ENCODE results near the gene MTMR4.

MTMR4 gene

DNA sequence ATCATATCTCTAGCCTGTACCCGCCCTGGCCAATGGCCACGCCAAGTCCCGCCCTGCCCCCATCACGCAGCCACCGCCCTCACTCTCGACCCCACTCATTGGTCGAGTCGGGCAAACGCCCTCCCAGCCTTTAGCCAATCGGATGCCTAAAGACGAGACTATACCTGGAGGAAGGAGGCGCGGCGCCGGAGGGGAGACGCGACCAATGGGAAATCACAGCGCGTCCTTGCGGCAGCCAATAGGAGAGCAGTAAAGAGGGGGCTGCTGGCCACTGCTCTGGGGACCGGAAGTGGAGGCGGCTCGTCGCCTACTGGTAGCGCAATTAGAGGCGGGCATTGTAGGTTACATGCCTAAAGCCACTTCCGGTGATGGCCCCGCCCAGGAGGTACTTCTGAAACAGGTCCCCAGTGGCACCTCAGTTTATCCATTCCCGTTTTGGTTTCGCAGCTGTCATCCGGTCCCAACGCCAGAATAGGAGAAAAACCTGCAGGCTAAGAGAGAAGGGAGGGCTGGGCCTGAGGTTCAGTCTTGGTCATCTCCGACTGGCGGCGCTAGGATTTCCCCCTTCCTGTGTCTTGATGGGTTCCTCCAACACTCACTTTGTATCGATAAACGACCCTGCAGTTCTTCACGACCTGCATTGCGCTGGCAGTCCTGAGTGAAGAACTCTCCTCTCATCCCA, 3.6 kb upstream of the MTMR4 start:
- Histone ChIP-seq H4K20me1 (peaks cover 0 to 10% (median 7%) of the 10 kb centered on the region in 11 experiments; a peak in 9 of 22 replicates), H3K4me2 (peak overlapping the region; percentile 83 to 99 (median 92)), H3K36me3 (no peaks in the 10 kb centered on the region), H3K4me3 (peak overlapping the region; percentile 67 to 80 (median 74)), H3K27ac (peak overlapping the region; percentile 79 to 97 (median 91); a peak in 21 of 22 replicates), H3K9ac (peak overlapping the region; percentile 85 to 95 (median 88)), H3K9me3 (replicated peaks in 1 of 11) (no peaks in the 10 kb centered on the region), H3K27me3 (no peaks in the 10 kb centered on the region), H3K4me1 (peaks cover 46 to 59% (median 54%) of the 10 kb centered on the region in 10 experiments)
- peak in 3 of 11 experiments; percentile 12 to 76 (median 21); a peak in 2 of 22 replicates for TF ChIP-seq Cebpa-rat (IDR thresholded peaks at IDR 0.05)

GRCh38 chr17:58517378-58517927, 3.0 kb upstream of the MTMR4 start:
- no peak for TF ChIP-seq Cebpa-rat (IDR thresholded peaks at IDR 0.05)
- peaks cover 52 to 65% (median 60%) of the 10 kb centered on the region in 10 experiments for H3K4me1 ChIP-seq
- peak overlapping the region; percentile 65 to 95 (median 85) for H3K9ac ChIP-seq
- peaks cover 2 to 5% (median 4%) of the 10 kb centered on the region in 11 experiments for H3K36me3 ChIP-seq
- H3K27me3 ChIP-seq, result no peaks in the 10 kb centered on the region
- H3K4me3 ChIP-seq, result peak overlapping the region; percentile 58 to 80 (median 70)
- peak overlapping the region; percentile 73 to 97 (median 86) for H3K27ac ChIP-seq
- no peaks in the 10 kb centered on the region for H3K9me3 ChIP-seq (replicated peaks in 1 of 11)
- H4K20me1 ChIP-seq, result peaks cover 0 to 17% (median 12%) of the 10 kb centered on the region in 11 experiments; a peak in 12 of 22 replicates
- peak overlapping the region; percentile 75 to 99 (median 96) for H3K4me2 ChIP-seq

- TF ChIP-seq Cebpa-rat (IDR thresholded peaks at IDR 0.05), result no peak
- H3K4me2 ChIP-seq, result peak overlapping the region; percentile 75 to 99 (median 96)
- peak overlapping the region; percentile 73 to 97 (median 86) for H3K27ac ChIP-seq
- peak overlapping the region; percentile 58 to 80 (median 70) for H3K4me3 ChIP-seq
- no peaks in the 10 kb centered on the region for H3K27me3 ChIP-seq
- H4K20me1 ChIP-seq, result peaks cover 0 to 19% (median 14%) of the 10 kb centered on the region in 11 experiments; a peak in 12 of 22 replicates
- peak overlapping the region; percentile 65 to 95 (median 85) for H3K9ac ChIP-seq
- H3K4me1 ChIP-seq, result peaks cover 52 to 68% (median 65%) of the 10 kb centered on the region in 10 experiments
- H3K9me3 ChIP-seq (replicated peaks in 1 of 11), result no peaks in the 10 kb centered on the region
- peaks cover 8 to 11% (median 11%) of the 10 kb centered on the region in 11 experiments for H3K36me3 ChIP-seq
Observed at GRCh38 chr17:58516644-58517377, 2.4 kb upstream of the MTMR4 start.

DNA sequence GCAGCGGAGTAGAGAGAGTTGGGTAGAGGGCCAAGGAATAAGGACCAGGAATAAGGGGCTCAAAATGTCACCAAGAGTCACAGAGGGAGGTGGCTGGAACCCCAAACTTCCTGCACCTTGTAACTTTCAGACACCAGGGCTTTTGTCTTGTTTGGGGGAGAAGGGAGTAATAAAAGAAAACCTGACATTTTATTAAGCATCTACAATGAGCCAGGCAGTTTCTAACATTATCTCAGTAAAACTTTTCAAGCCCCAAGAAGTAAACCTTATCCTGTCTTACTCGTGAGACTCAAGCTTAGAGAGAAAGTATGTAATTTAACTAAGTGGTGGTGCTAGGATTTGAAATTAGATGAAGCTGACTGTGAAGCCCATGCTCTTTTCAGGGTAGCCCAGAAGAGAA, 848 bp upstream of the MTMR4 start:
- H3K36me3 ChIP-seq, result peaks cover 23 to 27% (median 26%) of the 10 kb centered on the region in 11 experiments
- H3K4me1 ChIP-seq, result peaks cover 47 to 74% (median 60%) of the 10 kb centered on the region in 10 experiments
- H3K27me3 ChIP-seq, result no peaks in the 10 kb centered on the region
- peak overlapping the region in 9 of 11 experiments; percentile 77 to 95 (median 91); a peak in 13 of 22 replicates for H3K9ac ChIP-seq
- peaks cover 0 to 20% (median 14%) of the 10 kb centered on the region in 11 experiments; a peak in 12 of 22 replicates for H4K20me1 ChIP-seq
- no peaks in the 10 kb centered on the region for H3K9me3 ChIP-seq (replicated peaks in 1 of 11)
- H3K27ac ChIP-seq, result peak overlapping the region in 7 of 11 experiments; percentile 84 to 97 (median 91); a peak in 10 of 22 replicates
- H3K4me2 ChIP-seq, result peak overlapping the region; percentile 91 to 99 (median 96)
- peak overlapping the region in 2 of 10 experiments; percentile 74 to 95; a peak in 2 of 20 replicates for H3K4me3 ChIP-seq
- TF ChIP-seq Cebpa-rat (IDR thresholded peaks at IDR 0.05), result no peak

- Histone ChIP-seq H4K20me1 (peaks cover 0 to 20% (median 14%) of the 10 kb centered on the region in 11 experiments; a peak in 12 of 22 replicates), H3K36me3 (peaks cover 28 to 32% (median 31%) of the 10 kb centered on the region in 11 experiments), H3K4me1 (peaks cover 42 to 74% (median 55%) of the 10 kb centered on the region in 10 experiments), H3K9ac (peak overlapping the region; percentile 79 to 95 (median 91); a peak in 21 of 22 replicates), H3K4me2 (peak overlapping the region; percentile 91 to 99 (median 96)), H3K4me3 (peak overlapping the region; percentile 74 to 97 (median 92)), H3K27ac (peak overlapping the region in 9 of 11 experiments; percentile 73 to 94 (median 90); a peak in 17 of 22 replicates), H3K27me3 (no peaks in the 10 kb centered on the region), H3K9me3 (replicated peaks in 1 of 11) (no peaks in the 10 kb centered on the region)
- TF ChIP-seq Cebpa-rat (IDR thresholded peaks at IDR 0.05), result no peak
Observed at GRCh38 chr17:58514770-58515157, 326 bp upstream of the MTMR4 start.

- peaks cover 40 to 72% (median 56%) of the 10 kb centered on the region in 10 experiments for H3K4me1 ChIP-seq
- H3K27ac ChIP-seq, result peak overlapping the region in 9 of 11 experiments; percentile 73 to 94 (median 90); a peak in 19 of 22 replicates
- TF ChIP-seq Cebpa-rat (IDR thresholded peaks at IDR 0.05), result no peak
Observed at GRCh38 chr17:58513267-58513964, 1.0 kb downstream of the MTMR4 start.

DNA sequence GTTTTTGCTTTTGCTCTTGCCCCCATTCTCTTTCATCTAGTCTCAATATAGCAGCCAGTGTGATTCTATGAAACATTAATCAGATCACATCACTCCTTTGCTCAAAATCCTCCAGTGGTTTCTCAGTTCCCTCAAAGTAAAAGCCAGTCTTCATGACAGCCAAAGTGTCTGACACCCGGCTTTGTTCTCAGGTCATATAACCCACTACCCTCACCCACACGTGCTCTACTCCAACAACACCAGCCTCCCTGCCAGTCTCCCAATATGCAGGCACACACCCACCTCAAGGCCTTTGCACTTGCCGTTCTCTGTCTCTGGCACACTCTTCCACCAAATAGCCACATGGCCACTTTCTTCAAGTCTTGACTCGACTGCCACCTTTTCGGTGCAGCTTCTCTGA, 4.4 kb downstream of the MTMR4 start:
- H3K27ac ChIP-seq, result no peak overlapping the region; a peak in 1 of 22 replicates
- H3K27me3 ChIP-seq, result no peaks in the 10 kb centered on the region
- no peak for TF ChIP-seq Cebpa-rat (IDR thresholded peaks at IDR 0.05)
- H3K4me1 ChIP-seq, result peaks cover 34 to 74% (median 56%) of the 10 kb centered on the region in 10 experiments
- no peak overlapping the region for H3K4me3 ChIP-seq
- no peak overlapping the region for H3K4me2 ChIP-seq
- H3K9ac ChIP-seq, result no peak overlapping the region
- peaks cover 74 to 79% (median 77%) of the 10 kb centered on the region in 11 experiments for H3K36me3 ChIP-seq
- no peaks in the 10 kb centered on the region for H3K9me3 ChIP-seq (replicated peaks in 1 of 11)
- H4K20me1 ChIP-seq, result peaks cover 0 to 35% (median 14%) of the 10 kb centered on the region in 11 experiments; a peak in 15 of 22 replicates

More at GRCh38 chr17:58513267-58513964, 1.0 kb downstream of the MTMR4 start:
- peaks cover 0 to 28% (median 14%) of the 10 kb centered on the region in 11 experiments; a peak in 13 of 22 replicates for H4K20me1 ChIP-seq
- H3K9me3 ChIP-seq (replicated peaks in 1 of 11), result no peaks in the 10 kb centered on the region
- peak overlapping the region; percentile 91 to 99 (median 96) for H3K4me2 ChIP-seq
- peak overlapping the region; percentile 79 to 95 (median 91) for H3K9ac ChIP-seq
- H3K27me3 ChIP-seq, result no peaks in the 10 kb centered on the region
- H3K36me3 ChIP-seq, result peaks cover 42 to 45% (median 44%) of the 10 kb centered on the region in 11 experiments
- peak overlapping the region; percentile 74 to 97 (median 92) for H3K4me3 ChIP-seq
